Sigmoid colon (tissue), 4 donors: Measurements from ENCODE around the gene LASP1NB.

Source experiments
- CTCF ChIP-seq, 4 experiments: fragments of 450-650 bp in 3 of 4; fragments of 200-600 bp in 1 of 4; IDR thresholded peaks; one replicate each; pipeline ENCODE4 v1.5.1; 2016 to 2019; ENCODE audit warnings: antibody characterized with exemption in 4 of 4, mild to moderate bottlenecking in 3 of 4, moderate library complexity in 2 of 4
- EP300 ChIP-seq, 4 donors: sonication (generic); formaldehyde crosslinking; IDR thresholded peaks; one replicate each; pipeline ENCODE4 v1.6.1; 2017; ENCODE audit warnings: antibody characterized with exemption in 4 of 4
- POLR2A ChIP-seq, 2 donors: fragments of 450-650 bp; IDR thresholded peaks; one replicate each; pipeline ENCODE4 v1.6.1; 2016; ENCODE audit warnings: antibody characterized with exemption in 2 of 2, mild to moderate bottlenecking in 2 of 2, moderate library complexity in 2 of 2
- POLR2AphosphoS5 ChIP-seq, 4 donors: sonication (generic); formaldehyde crosslinking; IDR thresholded peaks; one replicate each; pipeline ENCODE4 v1.6.1; 2017; ENCODE audit warnings: antibody characterized with exemption in 4 of 4

- no peak for TF ChIP-seq POLR2AphosphoS5 (IDR thresholded peaks at IDR 0.05)
- no peak for TF ChIP-seq CTCF (IDR thresholded peaks at IDR 0.05)
- TF ChIP-seq POLR2A (IDR thresholded peaks at IDR 0.05): no peak
- no peak for TF ChIP-seq EP300 (IDR thresholded peaks at IDR 0.05)
These were observed 8.6 kb upstream of the LASP1NB start for GRCh38 chr17:38916771-38917170.
